ENCODE results near the gene LAMA2.

The LAMA2 gene

DNA sequence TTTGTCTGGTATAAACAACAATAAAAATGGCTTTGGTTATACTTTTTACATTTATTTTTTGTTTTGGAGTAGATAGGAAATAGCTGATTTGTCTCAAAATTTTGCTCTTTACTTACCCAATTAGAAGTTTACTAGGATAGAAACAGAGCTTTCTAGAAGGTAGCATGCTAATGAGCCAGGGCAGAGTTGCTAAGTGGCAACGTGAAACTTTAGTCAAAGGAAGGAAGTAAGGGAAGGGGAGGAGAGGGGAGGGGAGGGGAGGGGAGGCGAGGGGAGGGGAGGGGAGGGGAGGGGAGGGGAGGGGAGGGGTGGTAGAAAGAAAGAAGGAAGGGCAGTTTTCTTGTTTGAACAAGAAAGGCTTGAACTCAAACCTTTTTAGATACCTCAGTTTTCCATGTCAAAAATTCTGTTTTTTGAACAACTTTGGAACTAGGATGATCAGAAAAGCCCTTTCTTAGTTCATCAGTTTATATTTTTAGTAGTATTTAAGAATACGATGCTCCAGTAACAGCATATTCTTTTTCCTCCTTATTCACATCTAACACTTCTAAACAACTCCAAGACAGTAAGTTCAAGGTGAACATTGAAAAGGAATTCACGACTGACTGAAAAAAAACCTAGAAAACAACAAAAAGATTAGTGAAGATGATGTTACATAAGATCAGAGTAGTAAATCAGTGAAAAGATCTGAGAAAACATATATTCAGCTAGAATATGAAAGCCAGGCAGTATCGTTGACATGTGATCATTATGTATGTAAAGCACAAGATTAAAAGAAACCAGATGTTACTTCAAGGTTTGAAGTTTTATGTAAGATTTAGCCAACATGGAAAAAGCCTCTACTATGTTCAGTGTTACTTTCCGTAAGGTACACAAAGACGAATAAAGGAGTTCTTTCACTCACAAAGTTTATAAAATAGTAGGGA lies 563.6 kb downstream of the LAMA2 start:
- TF ChIP-seq EZH2 (optimal IDR thresholded peaks at IDR 0.05; ENCODE audit: low read depth, low read length) = no peak
- TF ChIP-seq EZH2phosphoT487 (IDR thresholded peaks at IDR 0.05; ENCODE audit: low read length) = no peak
- TF ChIP-seq, protein P1, sequence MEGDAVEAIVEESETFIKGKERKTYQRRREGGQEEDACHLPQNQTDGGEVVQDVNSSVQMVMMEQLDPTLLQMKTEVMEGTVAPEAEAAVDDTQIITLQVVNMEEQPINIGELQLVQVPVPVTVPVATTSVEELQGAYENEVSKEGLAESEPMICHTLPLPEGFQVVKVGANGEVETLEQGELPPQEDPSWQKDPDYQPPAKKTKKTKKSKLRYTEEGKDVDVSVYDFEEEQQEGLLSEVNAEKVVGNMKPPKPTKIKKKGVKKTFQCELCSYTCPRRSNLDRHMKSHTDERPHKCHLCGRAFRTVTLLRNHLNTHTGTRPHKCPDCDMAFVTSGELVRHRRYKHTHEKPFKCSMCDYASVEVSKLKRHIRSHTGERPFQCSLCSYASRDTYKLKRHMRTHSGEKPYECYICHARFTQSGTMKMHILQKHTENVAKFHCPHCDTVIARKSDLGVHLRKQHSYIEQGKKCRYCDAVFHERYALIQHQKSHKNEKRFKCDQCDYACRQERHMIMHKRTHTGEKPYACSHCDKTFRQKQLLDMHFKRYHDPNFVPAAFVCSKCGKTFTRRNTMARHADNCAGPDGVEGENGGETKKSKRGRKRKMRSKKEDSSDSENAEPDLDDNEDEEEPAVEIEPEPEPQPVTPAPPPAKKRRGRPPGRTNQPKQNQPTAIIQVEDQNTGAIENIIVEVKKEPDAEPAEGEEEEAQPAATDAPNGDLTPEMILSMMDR (IDR thresholded peaks at IDR 0.05; ENCODE audit: low read length) = no peak
- Histone ChIP-seq H3K4me3 (ENCODE audit: low read length) (no peak overlapping the region), H3K9ac (ENCODE audit: low read length) (no peak overlapping the region), H3F3A (ENCODE audit: insufficient read depth, low read length) (peaks cover 7% of the 10 kb centered on the region), H3K36me3 (replicated peaks; ENCODE audit: insufficient read depth, low read length) (no peaks in the 10 kb centered on the region), H3K27me3 (replicated peaks; ENCODE audit: insufficient read depth, low read length) (no peaks in the 10 kb centered on the region), H3K27ac (ENCODE audit: low read length) (no peak overlapping the region), H3K9me3 (replicated peaks; ENCODE audit: insufficient read depth, low read length) (no peaks in the 10 kb centered on the region), H4K20me1 (ENCODE audit: insufficient read depth, low read length) (no peaks in the 10 kb centered on the region), H3K4me1 (ENCODE audit: low read length) (peaks cover 29% of the 10 kb centered on the region), H2AFZ (ENCODE audit: low read length) (no peak overlapping the region; the same call in 1 of the 2 replicates), H3K4me2 (ENCODE audit: low read depth, low read length) (no peak overlapping the region), H3K79me2 (ENCODE audit: low read length) (no peaks in the 10 kb centered on the region), H3K9me2 (replicated peaks; ENCODE audit: insufficient read depth, low read length) (no peaks in the 10 kb centered on the region)
- no peak for DNase-seq

DNA sequence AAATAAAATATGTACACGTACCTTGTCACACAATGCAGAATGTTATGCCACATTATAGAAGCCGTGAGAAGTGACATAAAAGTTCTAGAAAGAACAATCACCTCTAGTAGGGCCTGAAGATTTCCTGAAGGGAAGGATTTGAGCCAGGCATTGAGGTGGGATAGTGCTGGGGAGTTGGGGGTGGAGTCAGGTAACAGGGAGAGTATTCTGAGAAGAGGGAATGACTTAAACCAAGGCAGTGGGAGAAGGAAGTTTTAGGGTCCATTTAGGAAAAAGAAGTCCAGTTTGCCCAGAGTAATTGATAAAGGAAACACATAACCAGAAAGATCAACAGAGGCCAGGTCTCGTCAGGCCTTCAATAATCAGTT lies 564.2 kb downstream of the LAMA2 start:
- DNase-seq = no peak
- Histone ChIP-seq H3K27ac (ENCODE audit: low read length) (no peak overlapping the region), H2AFZ (ENCODE audit: low read length) (no peak overlapping the region), H3K27me3 (replicated peaks; ENCODE audit: insufficient read depth, low read length) (no peaks in the 10 kb centered on the region), H3K79me2 (ENCODE audit: low read length) (no peaks in the 10 kb centered on the region), H3K4me1 (ENCODE audit: low read length) (peaks cover 29% of the 10 kb centered on the region), H3K4me3 (ENCODE audit: low read length) (no peak overlapping the region), H3K9ac (ENCODE audit: low read length) (no peak overlapping the region), H3K9me3 (replicated peaks; ENCODE audit: insufficient read depth, low read length) (no peaks in the 10 kb centered on the region), H3K4me2 (ENCODE audit: low read depth, low read length) (no peak overlapping the region), H4K20me1 (ENCODE audit: insufficient read depth, low read length) (no peaks in the 10 kb centered on the region), H3K36me3 (replicated peaks; ENCODE audit: insufficient read depth, low read length) (no peaks in the 10 kb centered on the region), H3K9me2 (replicated peaks; ENCODE audit: insufficient read depth, low read length) (no peaks in the 10 kb centered on the region), H3F3A (ENCODE audit: insufficient read depth, low read length) (peaks cover 7% of the 10 kb centered on the region)
- TF ChIP-seq, protein P1 (IDR thresholded peaks at IDR 0.05; ENCODE audit: low read length) = no peak
- TF ChIP-seq EZH2phosphoT487 (IDR thresholded peaks at IDR 0.05; ENCODE audit: low read length) = no peak
- TF ChIP-seq EZH2 (optimal IDR thresholded peaks at IDR 0.05; ENCODE audit: low read depth, low read length) = no peak

- peaks cover 29% of the 10 kb centered on the region for H3K4me1 ChIP-seq (ENCODE audit: low read length)
- H3K79me2 ChIP-seq (ENCODE audit: low read length) = no peaks in the 10 kb centered on the region
- H3K27ac ChIP-seq (ENCODE audit: low read length) = peak overlapping the region; percentile 56; the same call in 1 of the 2 replicates
- peaks cover 7% of the 10 kb centered on the region for H3F3A ChIP-seq (ENCODE audit: insufficient read depth, low read length)
- H3K9ac ChIP-seq (ENCODE audit: low read length) = no peak overlapping the region; the same call in 1 of the 2 replicates
- 0 out of 2 replicates have a peak overlapping the region, but pooled peaks have one; percentile 30 for H2AFZ ChIP-seq (ENCODE audit: low read length)
- H3K9me2 ChIP-seq (replicated peaks; ENCODE audit: insufficient read depth, low read length) = no peaks in the 10 kb centered on the region
- H3K27me3 ChIP-seq (replicated peaks; ENCODE audit: insufficient read depth, low read length) = no peaks in the 10 kb centered on the region
- DNase-seq = peak; percentile 64
- H3K9me3 ChIP-seq (replicated peaks; ENCODE audit: insufficient read depth, low read length) = no peaks in the 10 kb centered on the region
- no peak overlapping the region for H3K4me3 ChIP-seq (ENCODE audit: low read length)
- H3K36me3 ChIP-seq (replicated peaks; ENCODE audit: insufficient read depth, low read length) = no peaks in the 10 kb centered on the region
- TF ChIP-seq, protein P1 (IDR thresholded peaks at IDR 0.05; ENCODE audit: low read length) = no peak
- TF ChIP-seq EZH2 (optimal IDR thresholded peaks at IDR 0.05; ENCODE audit: low read depth, low read length) = no peak
- TF ChIP-seq EZH2phosphoT487 (IDR thresholded peaks at IDR 0.05; ENCODE audit: low read length) = no peak
- peak overlapping the region; percentile 48 for H3K4me2 ChIP-seq (ENCODE audit: low read depth, low read length)
- no peaks in the 10 kb centered on the region for H4K20me1 ChIP-seq (ENCODE audit: insufficient read depth, low read length)
Observed at GRCh38 chr6:129448965-129449364, 566.0 kb downstream of the LAMA2 start.
